Inferior parietal cortex (tissue), 1 donor: ENCODE results near the gene AKAP6.
"Not testable (repeated sequence)": the region's sequence is repeated elsewhere in the genome, so short reads cannot be mapped to it uniquely, and the experiment has no call there.

ENCODE experiments used
- DNase-seq: peaks from one replicate; pipeline ENCODE4 v3.0.0-alpha.2; 2016; ENCODE audit errors: extremely low spot score

AKAP6 gene

DNA sequence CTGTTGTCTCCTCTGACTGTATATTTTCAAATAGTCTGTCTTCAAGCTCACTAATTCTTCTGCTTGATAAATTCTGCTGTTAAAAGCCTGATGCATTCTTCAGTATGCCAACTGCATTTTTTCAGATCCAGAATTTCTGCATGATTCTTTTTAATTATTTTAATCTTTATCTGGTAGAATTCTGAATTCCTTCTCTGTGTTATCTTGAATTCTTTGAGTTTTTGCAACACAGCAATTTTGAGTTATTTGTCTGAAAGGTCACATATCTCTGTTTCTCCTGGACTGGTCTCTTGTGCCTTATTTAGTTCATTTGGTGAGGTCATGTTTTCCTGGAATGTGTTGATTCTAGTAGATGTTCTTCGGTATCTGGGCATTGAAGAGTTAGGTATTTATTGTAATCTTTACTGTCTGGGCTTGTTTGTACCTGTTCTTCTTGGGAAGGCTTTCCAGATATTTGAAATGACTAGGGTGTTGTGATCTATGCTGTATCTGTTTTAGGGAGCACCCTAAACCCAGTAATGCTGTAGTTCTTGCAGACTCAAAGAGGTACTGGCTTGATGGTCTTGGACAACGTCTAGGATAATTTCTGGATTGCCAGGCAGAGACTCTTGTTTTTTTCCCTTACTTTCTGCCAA is 415.8 kb downstream of the AKAP6 start:
- DNase-seq = no peak

DNA sequence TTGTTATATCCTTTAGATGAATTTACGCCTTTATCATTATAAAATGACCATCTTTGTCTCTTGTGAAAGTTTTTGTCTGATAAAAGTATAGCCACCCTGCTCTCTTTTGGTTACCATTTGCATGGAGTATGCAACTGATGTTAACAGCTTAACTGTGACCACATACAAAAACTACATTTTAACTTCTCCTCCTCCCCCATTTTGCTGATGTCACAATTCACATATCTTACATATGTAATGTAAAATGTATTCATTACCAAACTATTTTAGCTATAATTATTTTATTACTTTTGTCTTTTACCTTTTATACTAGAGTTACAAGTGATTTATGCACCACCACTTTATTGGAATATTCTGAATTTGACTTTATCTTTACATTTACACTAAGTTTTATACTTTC is 425.1 kb downstream of the AKAP6 start:
- DNase-seq = no peak

DNA sequence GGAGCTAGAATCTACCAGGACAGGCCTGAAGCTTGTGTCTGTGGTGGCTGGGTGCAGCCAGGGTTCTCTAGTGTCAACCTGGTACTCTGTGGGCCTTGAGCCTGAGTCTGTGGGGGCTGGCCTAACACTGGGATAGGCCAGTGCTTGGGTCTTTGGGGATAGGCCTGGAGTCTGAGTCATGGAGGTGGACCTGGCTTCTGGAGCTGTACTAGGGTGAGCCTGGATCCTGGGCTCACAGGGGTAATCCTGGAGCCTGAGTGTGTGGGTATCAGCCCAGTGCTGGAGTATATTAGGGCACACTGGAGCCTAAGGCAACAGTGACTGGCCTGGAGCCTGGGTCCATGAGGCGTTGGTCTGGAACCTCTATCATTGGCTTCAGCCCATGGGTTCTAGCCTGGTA is 427.1 kb downstream of the AKAP6 start:
- DNase-seq = no peak

DNA sequence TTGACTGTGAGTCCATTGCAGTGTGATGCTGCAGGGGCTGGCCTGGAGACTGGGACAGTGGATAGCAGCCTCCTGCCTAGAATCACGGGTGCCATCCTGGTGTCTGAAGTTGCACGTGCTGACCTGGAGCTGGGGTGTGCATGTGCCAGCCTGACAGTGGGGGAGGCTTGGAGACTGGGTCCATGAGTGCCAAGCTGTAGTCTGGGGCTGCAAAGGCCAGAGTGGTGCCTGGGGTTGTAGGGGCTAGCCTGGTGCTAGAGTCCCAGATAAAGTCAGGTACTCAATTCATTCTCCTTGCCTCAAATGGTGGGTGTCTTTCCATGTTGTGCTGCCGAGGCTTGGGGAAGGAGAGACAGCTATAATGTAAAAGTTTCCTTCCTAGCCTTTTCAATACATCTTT is 427.7 kb downstream of the AKAP6 start:
- no peak for DNase-seq

DNA sequence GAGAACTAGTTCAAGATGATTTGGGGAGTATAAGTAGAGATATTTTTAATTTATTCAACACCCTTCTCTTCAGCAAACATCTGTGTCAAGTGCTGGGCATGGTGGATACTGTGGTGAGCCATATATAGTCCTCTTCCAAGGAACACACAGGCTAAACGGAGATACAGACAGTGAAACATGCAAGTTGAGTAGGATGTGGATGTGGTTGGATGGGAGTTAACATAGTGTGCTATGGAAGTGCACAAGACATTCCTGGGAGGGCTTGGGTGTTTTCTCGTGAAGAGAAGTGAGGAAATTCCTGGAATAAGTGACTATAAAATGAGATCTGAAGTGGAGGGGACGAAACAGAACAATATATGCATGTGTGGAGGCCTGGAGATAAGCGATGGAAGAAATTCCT is 428.5 kb downstream of the AKAP6 start:
- no peak for DNase-seq

DNA sequence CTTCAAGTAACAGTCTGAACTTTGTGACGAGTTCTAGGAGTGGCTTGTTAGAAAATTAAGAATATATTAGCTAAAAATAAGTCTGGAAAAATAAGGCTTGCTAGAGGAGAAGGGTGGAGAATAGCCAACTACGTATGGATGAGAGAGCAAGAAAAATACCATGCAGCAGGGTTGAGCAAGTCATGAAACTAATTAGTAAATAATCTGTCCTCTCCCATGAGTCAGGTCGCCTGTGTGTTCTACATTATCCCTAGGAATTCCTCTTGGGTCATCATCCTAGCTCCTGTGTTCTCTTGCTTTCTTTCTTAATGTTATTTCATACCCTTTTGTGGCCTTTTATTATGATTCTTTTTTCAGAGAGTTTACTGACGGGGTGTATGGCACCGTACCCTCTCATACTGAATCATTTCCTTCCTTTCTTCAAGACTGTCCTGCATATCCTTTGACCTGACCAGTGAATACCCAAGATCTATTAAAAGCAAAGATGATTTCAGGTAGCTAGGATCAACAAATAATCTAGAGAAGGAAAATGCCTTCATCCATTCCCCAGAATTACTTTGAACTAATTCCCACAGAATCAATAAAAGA is 432.4 kb downstream of the AKAP6 start:
- no peak for DNase-seq

DNA sequence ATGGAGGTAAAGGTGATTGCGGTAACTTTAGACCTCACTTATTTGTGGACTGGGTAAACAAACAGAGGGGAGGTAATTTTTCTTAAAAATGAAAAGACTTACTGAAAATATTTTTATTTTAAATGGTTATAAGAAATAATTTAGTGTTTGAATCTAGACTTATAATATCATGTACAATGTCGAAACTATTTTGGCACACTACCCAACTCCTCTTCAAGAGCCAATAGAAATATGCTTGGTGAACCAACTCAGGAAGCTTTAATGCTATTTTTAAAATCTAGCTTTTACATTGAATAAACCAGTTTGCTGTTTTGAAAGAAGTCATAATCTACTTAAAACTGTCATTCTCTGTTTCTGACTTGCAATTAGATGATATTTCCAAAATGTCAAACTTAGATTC is 433.8 kb downstream of the AKAP6 start:
- no peak for DNase-seq

DNA sequence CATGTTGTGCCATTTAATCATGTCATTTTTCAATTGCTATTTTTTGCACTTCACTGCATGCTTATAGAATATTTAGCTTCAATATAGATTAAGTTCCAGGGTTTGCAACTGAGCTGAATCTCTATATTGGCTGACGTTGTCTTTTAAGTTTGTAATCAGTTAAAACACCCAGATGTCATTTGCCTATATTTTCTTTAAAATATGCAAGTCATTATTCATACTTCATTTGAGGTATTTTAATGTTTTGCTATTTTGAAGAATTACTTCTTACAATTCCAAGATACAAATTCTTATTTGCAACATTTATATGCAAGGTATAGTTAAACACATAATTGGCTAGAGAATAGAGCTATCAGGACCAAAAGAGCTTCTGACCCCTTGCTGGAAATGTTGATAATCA is 434.6 kb downstream of the AKAP6 start:
- DNase-seq = no peak

DNA sequence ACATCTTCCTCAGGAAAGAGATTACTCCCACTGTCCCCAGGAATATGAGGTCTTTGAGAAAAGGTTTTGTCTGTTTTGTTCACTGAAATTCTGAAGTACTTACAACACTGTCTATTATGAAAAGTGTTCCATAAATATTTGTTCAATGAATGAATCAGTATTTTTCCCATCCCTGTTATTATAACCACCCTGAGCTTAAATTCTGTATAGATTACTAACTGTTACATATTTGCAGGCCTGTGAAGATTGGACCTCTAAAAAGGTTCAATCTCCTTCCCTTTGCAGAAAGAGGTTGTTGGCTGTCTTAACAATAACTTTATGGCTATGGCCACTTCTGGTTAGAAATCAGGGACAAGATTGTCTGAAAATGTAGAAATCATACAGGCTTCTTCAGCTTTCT is 435.0 kb downstream of the AKAP6 start:
- DNase-seq = no peak

DNA sequence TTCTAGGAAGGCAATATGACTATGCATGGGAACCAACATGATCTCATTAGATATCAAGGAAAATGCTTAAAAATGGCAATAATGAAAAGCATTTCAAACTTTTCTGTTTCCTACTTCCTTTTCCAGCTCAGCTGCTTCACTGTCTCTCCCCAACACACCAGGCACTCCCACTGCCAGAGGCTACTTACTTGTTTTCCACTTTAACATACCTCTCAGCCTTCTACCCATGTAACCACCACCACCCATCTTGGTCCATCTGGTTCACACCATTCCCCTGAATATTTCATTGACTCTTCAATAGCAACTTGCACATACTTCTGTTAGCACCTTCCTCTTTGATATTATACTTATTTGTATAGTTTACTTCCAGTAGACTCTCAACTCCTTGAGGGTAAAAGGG is 441.3 kb downstream of the AKAP6 start:
- no peak for DNase-seq

DNA sequence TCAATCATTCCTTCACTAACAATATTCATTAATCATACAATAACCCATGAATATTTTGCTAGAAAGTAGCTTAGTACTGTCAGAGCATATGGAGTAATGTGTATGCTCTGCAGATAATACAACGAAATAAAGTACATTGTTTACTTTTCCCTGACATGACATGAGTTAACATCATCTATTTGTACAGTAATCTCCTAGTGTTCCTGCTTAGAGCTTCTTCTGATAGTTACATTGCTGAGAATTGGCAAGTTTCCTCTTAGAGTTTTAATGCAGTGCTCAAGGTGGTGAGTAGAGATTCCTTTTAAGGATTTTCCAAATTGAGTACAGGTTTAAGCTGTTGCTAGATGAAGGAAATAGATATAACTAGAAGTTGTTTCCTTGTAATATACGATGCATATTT is 445.1 kb downstream of the AKAP6 start:
- no peak for DNase-seq

DNA sequence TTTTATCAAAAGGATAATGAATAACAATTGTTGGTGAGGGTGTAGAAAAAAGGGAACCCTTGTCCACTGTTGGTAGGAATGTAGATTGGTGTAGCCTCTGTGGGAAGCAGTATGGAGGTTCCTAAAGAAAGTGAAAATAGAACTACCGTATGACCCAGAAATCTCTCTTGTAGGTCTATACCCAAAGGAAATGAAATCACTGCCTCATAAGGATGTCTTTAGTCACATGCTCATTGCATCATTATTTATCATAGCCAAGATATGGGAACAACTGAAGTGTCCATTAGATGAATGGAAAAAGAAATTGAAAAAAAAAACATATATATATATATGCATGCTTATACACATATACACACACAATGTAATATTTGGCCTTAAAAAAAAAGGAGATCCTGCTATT is 450.7 kb downstream of the AKAP6 start:
- DNase-seq = no peak

DNA sequence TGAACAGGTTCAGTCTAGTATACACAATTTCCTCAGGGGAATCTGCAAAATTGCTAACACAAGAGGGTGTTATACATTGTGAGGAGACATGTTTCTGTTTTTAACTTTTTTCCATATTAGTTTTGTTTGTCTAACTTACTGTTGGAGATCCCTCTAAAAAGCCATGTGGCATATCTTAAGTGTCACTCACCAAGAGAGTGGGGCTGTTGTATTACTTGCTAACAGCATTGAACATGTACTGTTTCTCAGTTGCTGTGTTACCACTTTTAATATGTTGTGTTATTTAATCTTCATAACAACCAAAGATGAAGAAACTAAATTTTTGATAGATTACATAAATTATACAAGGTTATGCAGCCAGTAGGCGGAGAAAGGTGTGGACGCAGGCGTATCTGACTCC is 455.3 kb downstream of the AKAP6 start:
- no peak for DNase-seq

DNA sequence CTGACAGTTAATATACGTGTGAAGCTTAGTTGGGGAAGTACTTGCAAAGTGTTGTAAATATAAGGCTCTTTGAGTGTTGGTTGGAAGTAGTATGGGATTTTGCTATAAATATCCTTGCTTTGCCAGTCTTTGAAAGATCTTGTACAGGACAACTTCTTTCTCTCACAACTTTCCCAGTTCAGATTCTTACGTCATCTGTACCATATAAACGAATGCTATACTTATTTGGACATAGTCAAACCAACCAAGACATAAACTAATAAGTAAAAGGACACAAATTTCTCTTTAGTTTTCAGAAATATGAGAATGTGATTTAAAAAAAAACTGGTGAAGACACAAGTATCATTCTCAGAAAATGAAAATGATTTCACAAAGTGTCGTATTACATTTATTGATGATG is 456.5 kb downstream of the AKAP6 start:
- no peak for DNase-seq

DNA sequence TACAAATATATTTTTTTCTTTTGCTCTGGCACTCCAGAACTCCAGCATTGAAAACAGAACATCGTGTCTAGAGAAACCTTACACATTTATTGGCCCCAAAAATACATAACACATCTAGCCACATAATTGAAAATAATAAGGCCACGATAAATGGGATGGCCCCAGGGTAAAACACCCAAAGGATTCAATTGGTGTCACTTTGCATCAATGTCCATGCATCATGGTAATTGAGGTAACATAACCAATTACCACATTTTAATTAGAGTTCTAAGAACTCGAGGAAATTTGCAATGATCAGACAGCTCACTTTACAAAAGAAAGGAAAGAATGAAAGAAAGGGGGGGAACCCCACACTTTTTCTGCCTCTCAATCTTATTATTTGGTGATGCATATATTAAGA is 457.8 kb downstream of the AKAP6 start:
- DNase-seq = no peak

DNA sequence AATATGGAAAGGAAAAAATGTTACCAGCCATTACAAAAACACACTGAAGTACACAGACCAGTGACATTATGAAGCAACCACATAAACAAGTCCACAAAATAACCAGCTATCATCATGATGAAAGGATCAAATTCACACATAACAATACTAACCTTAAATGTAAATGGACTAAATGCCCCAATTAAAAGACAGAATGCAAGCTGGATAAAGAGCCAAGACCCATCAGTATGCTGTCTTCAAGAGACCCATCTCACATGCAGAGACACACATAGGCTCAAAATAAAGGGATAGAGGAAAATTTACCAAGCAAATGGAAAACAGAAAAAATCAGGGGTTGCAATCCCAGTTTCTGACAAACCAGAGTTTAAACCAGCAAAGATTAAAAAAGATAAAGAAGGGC is 463.9 kb downstream of the AKAP6 start:
- DNase-seq = not testable (repeated sequence)

DNA sequence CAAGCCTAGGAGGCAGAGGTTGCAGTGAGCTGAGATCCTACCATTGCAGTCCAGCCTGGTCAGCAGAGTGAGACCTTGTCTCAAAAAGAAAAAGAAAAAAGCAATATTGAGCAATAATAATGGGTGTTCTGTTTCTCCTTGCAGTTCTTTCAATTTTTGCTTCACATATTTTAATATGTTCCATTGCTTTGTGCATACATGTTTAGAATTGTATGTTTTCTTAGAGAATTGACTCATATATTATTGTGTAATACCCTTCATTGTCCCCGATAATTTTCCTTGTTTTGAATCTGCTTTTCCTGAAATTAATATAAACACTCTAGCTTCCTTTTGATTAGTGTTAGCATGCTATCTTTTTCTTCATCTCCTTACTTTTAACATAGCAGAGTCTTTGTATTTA is 471.2 kb downstream of the AKAP6 start:
- no peak for DNase-seq

DNA sequence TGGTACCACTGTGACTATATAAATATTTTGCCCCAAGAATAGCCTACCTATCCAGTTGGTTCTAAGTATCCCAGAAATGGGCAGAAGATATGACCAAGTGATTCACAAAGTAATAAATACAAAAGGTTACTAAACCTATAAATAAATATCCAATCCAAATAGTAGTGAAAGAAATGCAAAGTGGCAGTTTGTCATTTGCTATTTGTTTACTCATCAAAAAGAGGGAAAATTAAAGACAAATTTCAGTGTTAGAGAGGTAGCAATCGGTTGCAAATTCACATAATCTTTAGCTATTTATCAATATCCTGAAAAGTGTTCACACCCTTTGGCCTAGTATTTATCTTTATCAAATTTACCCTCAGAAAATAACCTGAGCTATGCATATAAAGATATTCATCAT is 473.2 kb downstream of the AKAP6 start:
- no peak for DNase-seq

DNA sequence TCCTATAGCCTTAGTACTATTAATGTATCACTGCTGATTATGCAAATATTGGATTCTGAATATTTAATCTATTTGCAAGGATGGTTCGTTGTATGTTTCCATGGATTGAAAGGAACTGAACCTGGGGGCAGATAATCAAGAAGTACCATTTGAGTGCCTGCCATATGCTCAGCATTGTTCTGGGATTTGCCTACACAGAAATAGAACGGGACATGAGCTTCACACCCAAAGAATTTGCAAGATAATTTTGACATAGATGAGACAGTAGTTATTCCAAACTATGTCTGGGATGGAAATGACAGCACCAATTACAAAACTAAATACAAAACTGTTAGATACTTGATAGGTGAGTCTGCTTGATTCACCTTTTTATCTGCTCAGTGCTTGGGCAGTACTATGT is 476.9 kb downstream of the AKAP6 start:
- no peak for DNase-seq

DNA sequence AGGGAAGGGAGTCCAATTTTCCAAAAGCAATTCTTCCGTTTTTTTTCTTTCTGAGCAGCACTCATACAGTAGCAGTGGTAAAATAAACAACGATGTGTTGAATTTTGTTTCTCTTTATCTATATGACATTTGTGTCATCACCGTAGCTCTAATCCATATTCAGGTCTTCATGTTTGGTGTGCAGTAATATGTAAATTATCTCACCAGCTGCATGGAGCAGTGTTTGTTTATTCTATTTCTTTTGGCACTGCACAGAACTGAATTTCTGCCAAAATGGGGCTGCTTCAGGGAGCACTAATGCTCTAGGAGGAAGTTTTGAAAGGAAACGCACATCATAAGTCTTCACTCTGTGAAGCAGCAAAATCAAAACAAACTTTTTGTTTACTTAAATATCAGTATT is 479.5 kb downstream of the AKAP6 start:
- peak; percentile 90 for DNase-seq

DNA sequence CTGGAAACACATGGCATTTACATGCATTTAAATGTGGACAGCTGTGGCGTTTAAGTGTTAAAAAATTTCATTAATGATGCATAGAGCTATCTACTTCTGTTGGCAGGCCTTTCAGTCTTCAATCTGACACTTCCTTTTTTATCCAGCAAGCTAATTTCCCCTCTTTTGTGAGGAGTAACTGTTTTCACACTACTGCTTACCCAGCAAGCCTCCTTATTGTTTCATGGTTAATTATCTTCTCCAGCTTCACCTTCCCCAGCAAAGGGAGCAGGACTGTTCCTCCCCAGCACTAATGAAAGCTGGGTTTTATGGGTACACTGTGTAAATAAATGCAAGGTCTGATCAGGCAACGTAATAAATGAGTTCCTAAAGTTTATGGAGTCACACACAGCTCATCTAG is 480.2 kb downstream of the AKAP6 start:
- no peak for DNase-seq

DNA sequence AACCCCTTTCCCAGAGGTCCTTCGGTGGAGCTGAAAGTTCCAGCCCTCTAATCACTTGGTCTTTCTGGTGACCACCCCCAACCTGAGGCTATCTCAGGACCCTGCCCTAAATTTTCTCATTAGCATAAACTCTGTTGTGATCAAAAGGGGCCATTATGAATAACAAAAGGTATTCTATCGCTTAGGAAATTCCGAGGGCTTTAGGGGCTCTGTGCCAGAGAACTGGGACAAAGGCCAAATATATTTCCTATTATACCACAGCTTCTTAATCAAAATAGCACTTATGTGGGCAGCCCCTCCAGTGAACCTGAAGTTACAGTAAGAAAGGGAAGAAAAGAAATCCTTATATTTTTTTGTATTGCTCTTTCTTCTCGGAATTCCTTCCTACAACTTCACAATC is 484.3 kb downstream of the AKAP6 start:
- DNase-seq = no peak

DNA sequence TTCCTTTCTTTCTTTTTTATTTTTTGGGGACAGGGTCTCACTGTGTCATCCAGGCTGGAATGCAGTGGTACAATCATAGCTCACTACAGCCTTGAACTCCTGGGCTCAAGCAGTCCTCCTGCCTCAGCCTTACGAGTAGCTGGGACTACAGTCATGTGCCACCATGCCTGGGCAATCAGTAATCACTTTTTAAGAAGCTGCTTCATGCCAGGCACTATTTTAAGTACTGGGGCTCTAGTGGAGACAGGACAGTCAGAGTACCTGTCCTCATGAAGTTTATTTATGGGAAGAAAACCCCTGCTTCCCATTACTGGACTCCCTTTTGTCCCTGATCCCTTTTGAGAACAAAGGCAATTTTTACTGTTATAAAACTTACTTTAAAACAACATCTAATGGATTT is 485.6 kb downstream of the AKAP6 start:
- no peak for DNase-seq

DNA sequence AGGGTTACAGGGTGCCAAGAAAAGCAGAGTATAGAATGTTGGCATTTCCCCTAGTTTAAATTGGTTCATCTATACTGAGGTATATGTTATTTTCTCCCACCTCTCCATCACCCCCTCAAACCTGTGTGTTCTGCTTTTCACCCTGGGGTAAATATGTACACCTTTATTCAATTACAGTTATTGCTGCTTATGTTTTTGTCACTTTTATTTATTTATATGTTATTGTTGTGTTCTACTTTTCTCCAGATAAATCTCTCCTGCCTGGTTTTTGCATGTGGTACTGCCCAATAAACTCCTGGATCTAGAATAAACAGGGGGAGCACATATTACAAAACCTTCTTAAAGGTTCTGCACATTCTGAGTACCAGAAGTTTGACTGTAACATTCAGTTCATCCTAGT is 487.5 kb downstream of the AKAP6 start:
- no peak for DNase-seq
